ENCODE data around the gene UCN3. TPM values are rescaled to one million over a fixed set of nuclear protein-coding genes. Genes with fewer than 3 reads are reported as not detected.

The UCN3 gene
- polyA plus RNA-seq, 1 donor from 2014 or later: not detected

- Histone ChIP-seq H4K20me1 (ENCODE audit: insufficient read depth) (no peaks in the 10 kb centered on the region), H3F3A (ENCODE audit: insufficient read depth, low read length, poor library complexity, severe bottlenecking) (no peaks in the 10 kb centered on the region), H3K9ac (ENCODE audit: low read length) (no peak overlapping the region), H3K9me2 (ENCODE audit: insufficient read depth, low read length) (no peaks in the 10 kb centered on the region), H3K27me3 (ENCODE audit: insufficient read depth, low read depth, low read length) (no peaks in the 10 kb centered on the region), H3K79me2 (replicated peaks; ENCODE audit: insufficient read depth, low read length) (no peaks in the 10 kb centered on the region), H2AFZ (ENCODE audit: low read depth, low read length) (no peak overlapping the region), H3K36me3 (ENCODE audit: insufficient read depth, low read length) (no peaks in the 10 kb centered on the region), H3K4me2 (ENCODE audit: low read length) (no peak overlapping the region), H3K9me3 (ENCODE audit: low read length) (no peaks in the 10 kb centered on the region), H3K4me3 (ENCODE audit: low read length) (no peak overlapping the region), H3K27ac (ENCODE audit: low read length) (no peak overlapping the region)
- TF ChIP-seq TAF1 (IDR thresholded peaks at IDR 0.05; ENCODE audit: low read depth): no peak
- no peak for TF ChIP-seq CTCF (IDR thresholded peaks at IDR 0.05; ENCODE audit: poor library complexity, severe bottlenecking)
- TF ChIP-seq EP300 (conservative IDR thresholded peaks at IDR 0.05; ENCODE audit: poor library complexity, severe bottlenecking): no peak
- TF ChIP-seq MXI1 (conservative IDR thresholded peaks at IDR 0.05; ENCODE audit: poor library complexity, severe bottlenecking): no peak
- TF ChIP-seq SMC3 (conservative IDR thresholded peaks at IDR 0.05; ENCODE audit: poor library complexity): no peak
- TF ChIP-seq EZH2 (IDR thresholded peaks at IDR 0.05; ENCODE audit: borderline replicate concordance, insufficient read depth, low read length, poor library complexity, severe bottlenecking): no peak
- no peak for TF ChIP-seq RAD21 (conservative IDR thresholded peaks at IDR 0.05)
- no peak for TF ChIP-seq REST (IDR thresholded peaks at IDR 0.05; ENCODE audit: borderline replicate concordance)
- TF ChIP-seq POLR2AphosphoS5 (IDR thresholded peaks at IDR 0.05): no peak
Measured at GRCh38 chr10:5402798-5403197, 38.0 kb downstream of the UCN3 start.

- Histone ChIP-seq H3K27ac (ENCODE audit: low read length) (no peak within 1 kb of the TSS), H4K20me1 (ENCODE audit: insufficient read depth) (no peaks in the 10 kb centered on the region), H3K27me3 (ENCODE audit: insufficient read depth, low read depth, low read length) (no peaks in the 10 kb centered on the region), H3K79me2 (replicated peaks; ENCODE audit: insufficient read depth, low read length) (no peaks in the 10 kb centered on the region), H3K9me2 (ENCODE audit: insufficient read depth, low read length) (no peaks in the 10 kb centered on the region), H3F3A (ENCODE audit: insufficient read depth, low read length, poor library complexity, severe bottlenecking) (no peaks in the 10 kb centered on the region), H3K4me3 (ENCODE audit: low read length) (no peak within 1 kb of the TSS), H3K4me2 (ENCODE audit: low read length) (no peak within 1 kb of the TSS), H3K36me3 (ENCODE audit: insufficient read depth, low read length) (no peaks in the 10 kb centered on the region), H3K9ac (ENCODE audit: low read length) (no peak within 1 kb of the TSS), H3K9me3 (ENCODE audit: low read length) (no peaks in the 10 kb centered on the region), H2AFZ (ENCODE audit: low read depth, low read length) (no peak within 1 kb of the TSS)
- TF ChIP-seq TAF1 (IDR thresholded peaks at IDR 0.05; ENCODE audit: low read depth) (no peak), SMC3 (conservative IDR thresholded peaks at IDR 0.05; ENCODE audit: poor library complexity) (no peak), EZH2 (IDR thresholded peaks at IDR 0.05; ENCODE audit: borderline replicate concordance, insufficient read depth, low read length, poor library complexity, severe bottlenecking) (no peak), EP300 (conservative IDR thresholded peaks at IDR 0.05; ENCODE audit: poor library complexity, severe bottlenecking) (no peak), MXI1 (conservative IDR thresholded peaks at IDR 0.05; ENCODE audit: poor library complexity, severe bottlenecking) (no peak), POLR2AphosphoS5 (IDR thresholded peaks at IDR 0.05) (no peak)
Measured at GRCh38 chr10:5404208-5405041, 39.7 kb downstream of the UCN3 start, which contains the start of gene TUBAL3. TUBAL3 (minus strand) TSS chr10:5404828; CDS start chr10:5404792, 36 bp downstream.
